ENCODE measurements around the gene GAB3. TPM values are rescaled to one million over a fixed set of nuclear protein-coding genes. Genes with fewer than 3 reads are reported as not detected.

Gene GAB3
- total RNA-seq, 2 donors from 2014 or later, result 1.2 to 1.4 TPM

DNA sequence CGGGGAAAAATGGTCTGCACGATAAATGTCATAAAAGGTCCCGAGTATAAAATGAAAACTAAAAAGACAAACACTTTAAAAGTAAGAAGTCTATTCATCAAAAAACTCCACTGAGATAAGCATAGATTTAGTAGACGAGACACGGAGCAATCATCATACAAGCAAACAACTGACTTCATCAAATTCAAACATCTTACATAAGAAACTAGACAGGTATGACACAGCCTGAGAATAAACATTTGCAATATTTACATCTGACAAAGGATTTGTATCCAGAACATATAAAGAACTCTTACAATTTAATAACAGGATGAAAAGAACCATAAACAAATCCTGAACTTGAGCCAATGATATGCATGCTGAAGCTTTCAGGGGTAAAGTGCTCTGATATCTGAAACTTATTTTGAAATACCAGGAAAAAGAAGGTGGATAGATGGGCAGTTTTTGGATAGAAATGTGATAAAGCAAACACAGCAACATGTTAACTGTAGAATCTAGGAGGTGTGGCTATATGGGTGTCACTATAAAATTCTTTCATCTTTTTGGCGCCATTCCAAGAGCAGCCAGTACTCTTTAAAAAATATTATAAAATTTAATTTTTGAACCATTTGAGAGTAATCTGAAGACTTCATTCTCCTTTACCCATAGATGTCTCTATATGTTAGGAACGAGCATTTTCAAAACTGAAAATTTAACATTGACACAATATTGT, 42.4 kb upstream of the GAB3 start:
- TF ChIP-seq, protein P1, sequence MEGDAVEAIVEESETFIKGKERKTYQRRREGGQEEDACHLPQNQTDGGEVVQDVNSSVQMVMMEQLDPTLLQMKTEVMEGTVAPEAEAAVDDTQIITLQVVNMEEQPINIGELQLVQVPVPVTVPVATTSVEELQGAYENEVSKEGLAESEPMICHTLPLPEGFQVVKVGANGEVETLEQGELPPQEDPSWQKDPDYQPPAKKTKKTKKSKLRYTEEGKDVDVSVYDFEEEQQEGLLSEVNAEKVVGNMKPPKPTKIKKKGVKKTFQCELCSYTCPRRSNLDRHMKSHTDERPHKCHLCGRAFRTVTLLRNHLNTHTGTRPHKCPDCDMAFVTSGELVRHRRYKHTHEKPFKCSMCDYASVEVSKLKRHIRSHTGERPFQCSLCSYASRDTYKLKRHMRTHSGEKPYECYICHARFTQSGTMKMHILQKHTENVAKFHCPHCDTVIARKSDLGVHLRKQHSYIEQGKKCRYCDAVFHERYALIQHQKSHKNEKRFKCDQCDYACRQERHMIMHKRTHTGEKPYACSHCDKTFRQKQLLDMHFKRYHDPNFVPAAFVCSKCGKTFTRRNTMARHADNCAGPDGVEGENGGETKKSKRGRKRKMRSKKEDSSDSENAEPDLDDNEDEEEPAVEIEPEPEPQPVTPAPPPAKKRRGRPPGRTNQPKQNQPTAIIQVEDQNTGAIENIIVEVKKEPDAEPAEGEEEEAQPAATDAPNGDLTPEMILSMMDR (IDR thresholded peaks at IDR 0.05), result no peak
- Histone ChIP-seq H3K9ac (ENCODE audit: low read depth in 2 of 2, low read length in 2 of 2) (no peak overlapping the region), H3K27ac (no peak overlapping the region)

DNA sequence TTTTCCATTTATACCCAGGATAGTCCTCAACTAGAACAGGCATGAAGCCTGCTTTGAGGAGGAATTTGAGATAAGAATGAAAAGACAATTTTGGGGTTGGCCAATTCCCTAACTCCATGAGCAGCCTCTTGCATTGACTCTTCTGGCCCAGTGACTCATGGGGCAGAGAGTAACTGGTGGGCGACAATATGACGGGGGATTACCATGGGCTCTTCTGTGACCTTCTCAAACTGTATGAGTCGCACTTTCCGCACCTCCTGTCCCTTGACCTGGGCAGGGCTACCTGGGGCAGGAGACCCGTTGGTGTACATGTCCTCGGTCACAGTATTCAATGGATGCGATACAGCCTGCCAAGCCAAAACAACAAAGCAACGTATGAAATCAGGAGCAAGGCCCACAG, 41.1 kb upstream of the GAB3 start:
- TF ChIP-seq, protein P1 (IDR thresholded peaks at IDR 0.05), result no peak
- intact Hi-C loops (cut with DNase I), result no loop called here
- Histone ChIP-seq H3K27me3 (no peaks in the 10 kb centered on the region), H3K36me3 (no peaks in the 10 kb centered on the region), H3K27ac (no peak overlapping the region), H3K4me1 (no peaks in the 10 kb centered on the region), H3K4me3 (no peak overlapping the region), H3K9ac (ENCODE audit: low read depth in 2 of 2, low read length in 2 of 2) (no peak overlapping the region), H3K9me3 (no peaks in the 10 kb centered on the region)
- DNase-seq, result no peak

More for the DNA sequence above, 42.4 kb upstream of the GAB3 start:
- Histone ChIP-seq H3K4me1 (no peaks in the 10 kb centered on the region), H3K9me3 (no peaks in the 10 kb centered on the region), H3K36me3 (no peaks in the 10 kb centered on the region), H3K27me3 (no peaks in the 10 kb centered on the region), H3K4me3 (no peak overlapping the region)
- intact Hi-C loops (cut with DNase I), result no loop called here
- no peak for DNase-seq

DNA sequence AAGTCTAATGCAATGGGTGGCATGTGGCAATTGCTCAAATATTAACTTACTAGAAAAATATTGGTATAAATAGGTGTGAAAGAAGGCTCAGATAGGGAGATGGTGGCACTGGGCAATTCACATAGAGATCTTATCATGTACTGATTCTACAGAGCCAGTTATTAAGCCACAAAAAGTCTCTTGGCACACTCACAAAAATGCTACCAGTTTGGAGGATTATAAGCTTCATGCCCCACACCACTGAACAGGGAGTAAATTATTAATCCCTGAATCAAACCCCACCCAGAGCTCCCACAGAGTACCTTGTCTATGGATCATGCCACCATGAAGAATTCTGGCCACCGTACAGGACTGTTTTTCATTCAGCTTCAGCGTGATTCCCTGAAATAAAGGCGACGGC, 40.6 kb upstream of the GAB3 start:
- DNase-seq, result no peak

DNA sequence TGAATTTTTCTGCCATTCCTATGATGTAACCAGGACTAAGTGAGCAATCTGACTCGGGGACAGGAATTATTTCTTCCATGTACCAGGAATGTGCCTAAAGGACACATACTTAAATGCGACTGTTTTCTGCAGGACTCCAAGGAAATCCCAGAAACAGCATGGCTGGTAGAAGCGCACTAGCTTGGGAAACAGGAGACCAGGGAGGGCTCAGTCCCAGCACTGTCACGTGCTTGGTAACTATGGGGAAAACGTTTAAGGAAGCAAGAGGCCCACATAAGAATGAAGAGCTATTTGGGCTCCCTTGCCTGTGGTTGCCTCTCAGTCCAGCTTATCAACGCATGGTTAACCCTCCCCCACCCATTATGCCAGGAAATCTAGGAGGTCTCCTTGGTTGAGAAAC, 34.8 kb upstream of the GAB3 start:
- Histone ChIP-seq H3K4me1 (no peaks in the 10 kb centered on the region), H3K36me3 (no peaks in the 10 kb centered on the region), H3K9me3 (no peaks in the 10 kb centered on the region), H3K27ac (no peak overlapping the region), H3K4me3 (no peak overlapping the region), H3K9ac (ENCODE audit: low read depth in 2 of 2, low read length in 2 of 2) (no peak overlapping the region), H3K27me3 (no peaks in the 10 kb centered on the region)
- no peak for DNase-seq
- TF ChIP-seq, protein P1 (IDR thresholded peaks at IDR 0.05), result no peak
- intact Hi-C loops (cut with DNase I), result no loop called here

More for the DNA sequence above, 40.6 kb upstream of the GAB3 start:
- TF ChIP-seq, protein P1 (IDR thresholded peaks at IDR 0.05), result no peak
- H3K4me3 ChIP-seq, result no peak overlapping the region
- H3K27me3 ChIP-seq, result no peaks in the 10 kb centered on the region
- no peaks in the 10 kb centered on the region for H3K9me3 ChIP-seq
- H3K9ac ChIP-seq (ENCODE audit: low read depth in 2 of 2, low read length in 2 of 2), result no peak overlapping the region
- intact Hi-C loops (cut with DNase I), result no loop called here
- H3K4me1 ChIP-seq, result no peaks in the 10 kb centered on the region
- no peaks in the 10 kb centered on the region for H3K36me3 ChIP-seq
- no peak overlapping the region for H3K27ac ChIP-seq

DNA sequence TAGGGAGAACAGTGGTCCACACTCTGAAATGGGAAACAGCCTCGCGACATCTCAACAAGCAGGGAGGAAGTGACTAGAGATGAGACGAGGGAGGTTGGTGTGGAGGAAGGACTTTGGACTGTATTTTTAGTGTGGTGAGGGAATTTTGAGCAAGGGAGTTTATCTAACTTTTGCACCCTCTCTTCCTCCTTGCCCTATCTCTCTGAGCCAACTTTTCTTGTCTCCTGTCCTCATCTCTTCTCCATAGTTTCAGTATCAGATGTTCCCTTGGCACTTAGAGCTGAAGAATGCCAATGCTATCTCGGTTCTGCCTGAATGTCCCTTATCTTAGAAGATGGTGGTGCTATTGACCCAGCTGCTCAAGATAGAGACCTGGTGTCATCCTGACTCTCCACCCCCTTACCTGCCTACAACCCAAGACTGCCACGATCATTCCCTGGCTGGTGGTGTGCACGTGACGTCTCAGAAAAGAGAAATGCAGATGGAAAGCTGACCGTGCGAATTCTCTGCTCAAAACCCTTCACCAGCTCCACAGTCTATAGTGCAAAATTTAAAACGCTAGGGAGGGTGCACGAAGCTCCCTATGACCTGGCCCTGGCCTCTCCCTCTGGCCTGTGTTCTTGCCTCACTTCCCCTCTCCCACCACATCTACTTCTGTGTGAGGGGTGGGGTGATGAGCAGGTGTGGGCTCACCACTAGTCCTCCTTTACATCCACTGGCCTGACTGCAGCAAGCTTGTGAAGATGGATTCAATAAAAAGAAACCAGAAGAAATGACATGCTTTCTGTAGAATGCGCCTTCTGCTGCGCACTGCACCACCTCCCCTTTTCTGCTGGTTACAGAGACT, 33.5 kb upstream of the GAB3 start:
- H3K9me3 ChIP-seq, result no peaks in the 10 kb centered on the region
- H3K4me1 ChIP-seq, result no peaks in the 10 kb centered on the region
- DNase-seq, result no peak
- no peak overlapping the region for H3K9ac ChIP-seq (ENCODE audit: low read depth in 2 of 2, low read length in 2 of 2)
- intact Hi-C loops (cut with DNase I), result no loop called here
- no peaks in the 10 kb centered on the region for H3K27me3 ChIP-seq
- TF ChIP-seq, protein P1 (IDR thresholded peaks at IDR 0.05), result no peak
- H3K27ac ChIP-seq, result no peak overlapping the region
- no peak overlapping the region for H3K4me3 ChIP-seq
- H3K36me3 ChIP-seq, result no peaks in the 10 kb centered on the region
